HG03025 (cell line): ENCODE measurements around the gene NELL1.

Experiments used
- ATAC-seq: cut with Tn5 transposase; IDR thresholded peaks from one replicate; pipeline ENCODE4 v1.9.1; 2021; ENCODE audit warnings: mild to moderate bottlenecking, moderate library complexity; ENCODE audit not compliant: unreplicated experiment, low FRiP score

NELL1 gene

DNA sequence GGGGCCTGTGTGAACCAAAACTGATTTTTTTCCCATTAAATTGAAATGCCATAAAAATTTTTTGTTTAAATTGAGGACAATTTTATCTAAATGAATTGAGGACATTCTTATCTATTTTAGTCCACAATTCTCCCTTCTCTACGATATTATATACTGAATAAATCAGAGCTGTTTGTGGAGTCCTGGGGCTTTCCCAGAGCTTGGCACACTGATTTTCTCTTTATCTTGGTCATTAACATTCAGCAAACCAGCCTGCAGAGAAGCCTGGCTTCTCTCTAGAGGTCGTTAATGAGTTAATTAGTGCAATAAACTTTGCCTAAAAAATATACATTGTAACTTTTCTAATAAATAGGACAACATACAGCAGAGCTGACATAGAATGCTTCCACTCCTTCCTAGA lies 615.7 kb downstream of the NELL1 start:
- ATAC-seq: no peak

DNA sequence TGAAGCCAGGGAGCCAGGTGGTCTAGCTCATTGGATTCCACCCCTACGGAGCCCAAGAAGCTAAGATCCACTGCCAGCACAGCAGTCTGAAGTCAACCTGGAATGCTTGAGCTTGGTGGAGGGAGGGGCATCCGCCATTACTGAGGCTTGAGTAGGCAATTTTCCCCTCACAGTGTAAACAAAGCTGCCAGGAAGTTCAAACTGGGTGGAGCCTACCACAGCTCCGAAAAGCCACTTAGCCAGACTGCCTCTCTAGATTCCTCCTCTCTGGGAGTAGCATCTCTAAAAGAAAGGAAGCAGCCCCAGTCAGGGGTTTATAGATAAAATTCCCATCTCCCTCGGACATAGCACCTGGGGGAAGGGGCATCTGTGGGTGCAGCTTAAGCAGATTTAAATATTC lies 620.3 kb downstream of the NELL1 start:
- ATAC-seq: no peak

DNA sequence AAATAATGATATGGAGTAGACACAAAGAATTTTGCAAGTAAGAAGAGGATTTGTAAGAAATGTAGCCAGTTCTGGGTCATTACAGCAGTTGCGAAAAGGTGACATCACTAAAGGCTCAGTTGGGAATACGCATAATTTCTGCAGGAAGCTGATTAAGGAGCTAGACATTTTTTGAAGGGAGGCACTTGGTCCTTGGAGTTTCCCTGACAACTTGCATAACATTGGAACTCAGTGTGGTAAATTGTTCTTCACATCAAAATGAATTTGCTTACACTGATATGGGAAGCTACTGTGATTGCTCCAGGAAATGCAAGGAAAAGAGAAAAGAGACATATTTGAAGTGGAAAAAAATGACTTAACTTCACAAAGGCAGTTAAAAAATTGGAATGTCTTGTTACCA lies 626.1 kb downstream of the NELL1 start:
- ATAC-seq: no peak

DNA sequence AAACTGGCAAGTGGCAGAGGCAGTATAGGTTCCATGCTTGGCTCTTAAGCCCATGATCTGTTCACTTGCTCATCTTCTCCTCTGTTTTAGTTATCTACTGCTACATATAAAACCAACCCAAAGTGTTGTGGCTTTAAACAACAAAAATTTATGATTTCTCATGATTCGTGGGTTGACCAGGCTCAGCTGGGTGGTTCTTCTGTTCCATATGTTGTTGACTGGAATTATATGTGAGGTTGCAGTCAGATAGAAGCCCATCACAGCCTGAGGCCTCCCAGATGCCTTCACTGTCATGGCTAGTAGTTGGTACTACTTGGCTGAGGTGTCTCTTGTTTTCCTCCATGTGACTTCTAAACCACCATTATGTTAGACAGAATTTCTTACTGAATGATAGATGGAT lies 632.6 kb downstream of the NELL1 start:
- no peak for ATAC-seq

DNA sequence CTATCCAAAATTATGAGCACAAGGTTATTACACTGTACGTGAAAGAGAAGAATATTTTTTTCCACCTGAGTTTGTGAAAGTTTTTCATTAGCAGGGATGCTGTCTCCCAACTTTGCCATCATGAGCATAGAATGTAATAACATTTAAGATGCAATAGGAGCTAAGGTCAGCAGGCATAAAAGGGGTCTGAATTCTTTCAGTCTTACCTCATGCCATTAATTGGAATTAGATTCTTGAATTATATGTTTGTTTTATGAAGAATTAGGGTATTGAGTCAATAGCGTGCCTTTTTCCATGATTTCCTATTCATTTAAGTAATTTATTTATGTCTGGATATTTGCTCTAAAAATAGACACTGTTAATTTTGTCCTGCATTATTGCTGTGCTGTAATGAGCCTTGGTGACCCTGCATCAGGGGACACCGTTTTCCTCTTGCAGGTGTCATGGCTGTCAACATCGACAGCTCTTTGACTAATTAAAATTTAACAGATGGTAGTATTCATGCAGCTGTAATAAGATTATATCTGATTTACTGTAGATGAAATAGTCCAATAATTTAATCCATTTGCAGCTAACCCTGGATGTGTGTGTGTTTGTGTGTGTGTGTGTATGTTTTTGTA lies 637.5 kb downstream of the NELL1 start:
- ATAC-seq: no peak

DNA sequence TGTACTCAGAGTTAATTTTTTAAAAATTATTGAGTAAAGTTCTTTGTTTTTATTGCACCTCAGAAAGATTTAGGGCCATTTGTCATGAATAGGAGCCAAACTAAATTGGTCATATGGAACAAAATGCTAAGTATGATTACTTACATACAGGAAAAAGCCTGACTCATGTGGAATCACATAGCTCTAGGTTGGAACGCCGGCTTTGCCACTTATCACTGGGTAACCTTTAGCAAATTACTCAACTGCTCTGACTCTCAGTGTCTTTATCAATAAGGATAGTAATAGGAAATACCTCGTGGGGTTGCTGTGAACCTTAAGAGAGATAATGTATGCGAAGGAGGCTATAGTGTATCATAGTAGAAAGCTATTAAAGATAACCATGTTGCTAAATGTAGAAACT lies 638.5 kb downstream of the NELL1 start:
- ATAC-seq: no peak

DNA sequence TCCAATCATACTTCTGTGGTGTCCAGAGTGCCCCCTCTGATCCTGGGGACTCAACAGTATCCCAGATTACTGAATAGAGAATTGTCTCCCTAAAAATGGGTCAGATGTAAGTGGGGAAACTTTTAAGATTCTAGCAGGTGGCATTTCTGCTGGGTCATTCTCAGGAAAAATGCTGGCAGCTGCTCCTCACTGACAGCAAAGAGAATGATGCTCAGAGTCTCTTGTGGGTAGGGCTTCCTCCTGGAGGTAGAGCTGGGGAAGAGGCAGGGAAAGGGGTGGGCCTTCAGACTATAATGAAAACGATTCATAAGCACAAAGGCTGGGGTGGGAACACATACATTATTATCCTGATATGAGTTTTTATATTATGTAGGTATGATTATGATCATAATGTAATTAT lies 647.2 kb downstream of the NELL1 start:
- no peak for ATAC-seq

DNA sequence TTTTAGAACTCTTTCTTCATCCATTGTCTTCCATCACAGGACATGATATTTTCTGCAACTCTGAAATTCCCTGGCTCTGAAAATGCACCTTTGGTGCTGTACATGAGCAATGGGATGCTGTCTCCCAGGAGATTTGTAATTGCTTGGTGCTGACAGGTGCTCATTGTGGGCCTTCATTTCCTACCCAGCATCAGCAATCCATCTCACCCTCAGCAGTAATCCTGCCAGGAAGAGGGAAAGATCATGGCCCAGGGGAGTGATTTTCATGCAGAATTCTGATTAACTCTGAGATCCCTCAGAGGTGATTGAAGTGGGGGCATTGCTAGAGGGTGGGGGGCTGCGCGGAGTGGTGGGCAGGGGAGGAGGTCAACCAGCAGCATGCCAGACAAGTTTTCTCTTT lies 651.7 kb downstream of the NELL1 start:
- ATAC-seq: no peak

DNA sequence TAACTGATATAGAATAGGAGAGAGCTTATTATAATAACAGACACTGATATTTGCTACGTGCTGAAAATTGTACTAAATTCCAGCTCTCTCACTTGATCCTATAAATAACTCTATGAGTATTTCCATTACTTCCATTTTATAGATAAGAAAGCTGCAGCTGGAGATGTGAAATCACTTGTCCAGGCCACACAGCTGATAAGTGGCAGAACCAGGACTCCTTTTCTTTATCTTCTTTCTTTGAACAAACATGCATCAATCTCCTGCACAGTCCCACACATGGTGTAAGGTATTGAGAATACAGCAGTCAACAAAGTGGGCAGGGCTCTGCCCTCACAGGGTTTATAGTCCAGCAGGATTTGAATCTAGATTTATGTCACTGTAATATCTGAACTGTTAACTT lies 652.1 kb downstream of the NELL1 start:
- ATAC-seq: no peak

DNA sequence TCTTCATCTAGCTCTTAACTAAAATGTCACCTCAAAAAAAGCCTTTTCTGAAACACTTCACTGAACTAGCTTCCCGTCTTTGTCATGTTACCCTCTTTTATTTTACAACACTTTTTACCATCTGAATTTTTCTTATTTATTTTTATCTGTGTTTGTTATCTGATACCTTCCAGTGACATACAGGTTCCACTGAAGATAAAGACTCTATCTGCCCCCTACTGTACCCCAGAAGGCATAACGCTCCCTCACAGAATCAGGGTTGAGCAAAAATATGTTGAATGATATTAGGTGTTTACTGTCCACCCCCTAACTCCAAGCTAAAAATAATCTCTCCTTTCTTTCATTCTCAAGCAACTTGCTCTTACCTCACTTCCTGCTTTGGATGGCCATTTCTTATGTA lies 654.2 kb downstream of the NELL1 start:
- ATAC-seq: no peak

DNA sequence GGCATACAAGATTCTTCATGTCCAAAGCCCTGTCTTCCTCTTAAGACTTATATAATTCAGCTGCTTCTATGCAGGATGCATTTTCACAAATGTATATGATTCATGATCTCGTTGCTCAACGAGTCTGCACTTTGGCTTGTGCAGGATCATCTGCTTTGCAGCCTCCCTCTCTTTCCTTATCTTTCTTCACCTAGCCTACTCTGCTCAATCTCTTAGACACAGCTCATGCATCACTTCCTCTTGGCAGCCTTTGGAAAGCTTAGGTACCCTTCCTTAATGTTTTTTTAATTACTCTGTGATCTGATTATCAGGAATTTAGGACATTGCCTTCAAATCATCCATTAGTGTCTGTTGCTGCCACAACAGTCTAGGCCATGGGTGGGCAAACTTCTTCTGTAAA lies 673.8 kb downstream of the NELL1 start:
- ATAC-seq: no peak

DNA sequence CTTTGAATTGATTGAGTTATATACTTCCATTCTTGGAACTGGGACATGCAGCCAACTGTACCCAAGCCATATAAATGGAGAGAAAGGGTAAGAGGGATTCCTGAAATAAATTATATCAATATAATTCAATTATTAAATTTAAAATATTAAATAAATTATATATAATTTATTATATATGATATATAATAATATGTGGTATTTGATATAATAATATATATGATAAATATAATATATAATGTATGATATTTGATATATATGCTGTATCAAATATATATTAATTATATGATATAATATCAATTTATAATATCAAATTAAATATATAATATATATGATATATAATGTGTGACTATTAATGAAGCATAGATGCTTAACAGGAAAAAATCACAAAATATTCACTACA lies 677.0 kb downstream of the NELL1 start:
- ATAC-seq: no peak

DNA sequence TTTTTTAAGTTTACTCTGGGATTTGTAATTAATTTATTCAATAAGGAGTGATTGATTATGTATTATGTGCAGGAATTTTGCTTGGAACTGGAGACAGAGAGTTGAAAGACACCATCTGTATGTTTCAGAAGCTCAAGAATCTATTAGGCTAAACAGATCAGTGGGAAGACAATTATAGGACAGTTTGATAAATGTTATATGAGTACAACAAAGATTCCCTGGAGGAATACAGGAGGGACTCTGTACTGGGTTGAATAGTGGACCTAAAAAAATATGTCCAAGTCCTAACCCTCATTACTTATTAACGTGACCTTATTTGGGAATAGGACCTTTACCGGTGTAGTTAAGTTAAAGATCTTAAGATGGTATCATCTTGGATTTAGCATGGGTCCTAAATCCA lies 681.2 kb downstream of the NELL1 start:
- ATAC-seq: no peak

DNA sequence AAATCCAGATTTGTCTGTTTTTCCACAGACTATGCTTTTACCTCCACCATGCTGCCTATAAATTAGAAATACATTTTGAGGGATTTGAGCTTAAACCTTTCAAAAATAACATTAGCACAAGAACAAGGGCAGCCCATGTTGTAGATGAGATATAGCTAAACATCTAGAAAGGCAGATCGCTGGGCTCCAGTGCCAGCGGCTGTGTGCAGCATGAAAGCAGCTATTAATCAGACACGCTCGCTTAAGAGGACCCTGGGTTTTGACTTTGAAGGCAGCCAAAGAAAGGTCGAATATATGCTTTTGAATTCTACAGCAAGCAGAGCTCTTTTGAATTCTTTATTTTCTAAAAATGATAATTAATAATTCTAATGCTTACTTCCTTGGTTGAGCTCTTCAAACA lies 684.0 kb downstream of the NELL1 start:
- ATAC-seq: no peak

DNA sequence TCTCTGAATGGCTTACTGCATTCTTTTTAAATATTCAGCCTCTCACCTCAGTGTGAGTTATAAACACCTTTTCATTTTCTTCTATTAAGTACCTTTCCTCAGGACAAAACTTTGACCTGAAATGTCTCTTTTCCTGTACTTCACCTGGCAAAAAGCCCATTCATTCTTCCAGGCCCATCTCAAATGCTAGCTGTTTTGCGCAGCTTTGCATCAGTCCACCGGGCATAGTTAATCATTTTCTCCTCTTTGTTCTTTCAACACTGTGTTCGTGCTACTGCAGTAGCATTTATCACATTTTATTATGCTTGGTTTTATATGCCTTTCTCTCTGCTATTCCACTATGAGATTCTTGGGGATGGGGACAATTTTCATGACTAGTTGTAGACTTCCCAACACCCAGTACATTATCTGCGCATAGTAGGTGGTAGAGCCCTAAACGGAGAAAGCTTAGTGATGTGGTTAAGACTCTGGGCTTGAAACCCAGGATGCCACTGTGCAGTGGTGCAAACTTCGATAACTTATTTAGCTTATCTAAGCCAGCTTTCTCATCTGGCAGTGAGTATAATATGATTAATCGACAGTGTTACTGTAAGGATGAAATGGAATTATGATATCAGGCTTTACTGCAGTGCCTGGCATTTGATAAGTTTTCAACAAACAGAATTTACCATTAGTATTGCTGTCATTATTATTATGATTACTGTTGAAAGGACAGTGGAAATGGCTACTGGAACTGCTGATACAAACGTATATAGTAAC lies 695.7 kb downstream of the NELL1 start:
- ATAC-seq: no peak

DNA sequence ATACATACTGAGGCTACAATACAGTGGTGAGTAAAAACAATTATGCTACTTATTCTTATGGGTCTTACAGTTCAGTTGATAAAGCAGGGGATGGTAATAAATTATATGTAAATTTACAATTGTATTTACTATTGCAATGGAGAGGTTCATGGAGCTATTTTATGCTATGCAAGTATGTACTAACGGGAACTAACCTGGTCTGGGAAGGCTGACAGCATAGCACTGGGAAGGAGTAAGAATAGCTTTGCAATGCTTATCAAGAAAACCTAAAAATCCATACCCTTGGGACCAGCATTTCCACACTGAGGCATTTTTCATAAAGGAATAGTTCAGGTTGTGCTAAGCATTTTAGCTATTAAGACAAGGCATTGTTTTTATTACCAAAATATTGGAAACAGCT lies 700.6 kb downstream of the NELL1 start:
- no peak for ATAC-seq

DNA sequence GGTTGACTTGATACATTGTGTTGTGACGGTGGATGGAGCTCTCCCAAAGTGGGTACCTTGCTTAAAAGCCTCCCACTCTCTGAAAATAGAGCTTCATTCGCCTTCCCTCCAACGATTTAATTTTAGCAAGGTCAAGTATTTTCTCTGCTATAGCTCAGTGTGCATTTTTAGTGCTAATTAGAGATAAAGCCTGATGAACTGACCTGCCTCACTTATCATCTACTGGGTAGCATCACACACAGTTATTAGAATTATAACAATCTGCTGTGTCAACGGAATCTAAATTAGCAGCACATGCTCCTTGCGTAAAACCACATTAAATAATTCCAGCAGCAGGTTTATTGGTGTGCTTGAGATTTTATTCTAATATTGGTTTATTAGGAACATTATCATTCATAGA lies 701.7 kb downstream of the NELL1 start:
- ATAC-seq: no peak

DNA sequence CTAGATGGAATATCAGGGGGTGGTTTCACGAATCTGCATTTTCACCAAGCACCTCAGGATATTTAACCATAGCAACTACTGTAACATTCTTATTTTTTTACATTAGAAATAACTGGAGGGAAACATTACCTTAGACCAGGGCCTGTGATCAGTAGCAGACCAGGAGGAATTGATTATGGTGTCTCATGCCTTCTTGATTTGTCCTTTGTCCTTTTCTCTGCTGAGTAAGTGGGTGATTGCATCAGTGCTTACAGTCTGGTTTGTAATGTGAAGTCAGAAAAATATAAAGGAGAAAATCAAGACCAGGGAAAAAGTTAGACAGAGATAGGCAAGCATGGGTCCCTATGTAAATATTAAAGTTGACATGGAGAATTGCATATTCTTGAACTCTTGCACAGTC lies 703.3 kb downstream of the NELL1 start:
- ATAC-seq: no peak

DNA sequence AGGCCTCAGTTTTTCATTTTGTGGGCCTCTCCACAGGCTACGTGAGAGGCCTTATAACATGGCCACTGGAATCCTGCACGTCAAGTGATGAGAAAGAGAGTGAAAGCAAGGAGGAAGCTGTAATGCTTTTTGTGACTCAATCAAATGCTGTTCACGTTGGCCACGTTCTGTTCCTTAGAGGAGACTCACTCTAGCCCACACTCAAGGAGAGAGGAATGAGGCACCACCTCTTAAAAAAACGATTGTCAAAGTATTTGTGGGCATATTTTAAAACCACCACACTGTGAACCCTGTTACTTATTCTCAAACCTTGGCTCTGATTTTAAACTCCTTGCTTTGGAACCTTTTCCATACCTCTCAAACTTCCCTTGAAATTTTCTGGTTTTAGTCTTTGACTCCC lies 705.0 kb downstream of the NELL1 start:
- no peak for ATAC-seq

DNA sequence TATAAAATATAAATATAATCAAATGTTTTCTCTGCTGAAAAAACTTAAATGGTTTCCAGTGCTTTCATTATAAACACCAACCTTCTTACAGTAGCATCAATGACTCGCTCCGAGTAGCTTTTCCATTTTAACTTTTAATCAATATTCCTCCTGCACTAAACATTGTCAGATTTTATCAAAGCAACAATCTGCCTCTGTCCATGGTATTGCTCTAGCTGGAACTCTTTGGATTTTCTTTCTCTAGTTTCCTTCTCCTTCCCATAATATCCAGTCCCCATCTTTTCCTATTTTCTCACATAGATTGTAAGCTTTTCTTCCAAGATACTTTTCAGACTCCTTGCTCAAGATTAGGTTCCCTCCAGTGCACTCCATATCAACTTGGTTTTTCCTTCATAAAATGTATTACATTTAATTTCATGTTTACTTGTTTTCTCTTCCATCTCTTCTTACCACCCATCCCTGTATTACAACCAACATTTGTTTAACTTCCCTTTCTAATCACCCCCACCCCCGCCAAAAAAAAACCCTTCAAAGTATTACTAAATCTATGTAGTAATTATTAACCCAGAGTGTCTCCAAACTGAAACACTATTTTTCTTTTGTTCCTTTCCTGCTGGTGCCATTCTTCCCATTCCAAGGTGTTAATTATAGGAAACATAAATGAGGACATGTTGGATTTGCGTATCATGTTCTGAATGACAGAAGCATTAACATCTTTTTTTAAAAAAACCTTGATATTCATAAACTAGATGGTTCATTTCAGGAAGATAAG lies 716.5 kb downstream of the NELL1 start:
- no peak for ATAC-seq

DNA sequence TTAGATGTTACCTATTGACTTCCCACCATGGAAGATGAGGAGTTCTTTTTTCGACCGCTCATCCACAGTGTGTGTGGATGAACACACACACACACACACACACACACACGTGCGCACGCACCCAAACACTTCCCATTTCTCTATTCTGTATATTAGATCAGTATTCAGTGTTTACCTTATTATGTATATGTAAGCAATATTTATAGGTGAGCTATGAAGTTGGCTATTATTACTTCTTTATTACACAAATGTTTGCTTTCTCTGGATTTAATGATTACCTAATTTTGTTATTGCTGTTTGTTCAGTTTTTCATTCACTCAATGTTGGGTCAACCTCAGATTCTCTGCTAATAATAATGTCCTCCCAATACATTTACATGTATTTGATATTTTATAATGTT lies 721.0 kb downstream of the NELL1 start:
- no peak for ATAC-seq
